ENCODE data around the gene LINGO1. TPM values are rescaled to one million over a fixed set of nuclear protein-coding genes. Genes with fewer than 3 reads are reported as not detected.

LINGO1 gene
- total RNA-seq, 4 donors from 2014 or later, result 0.09 to 1.2 (median 0.38) TPM; not detected in 1

DNA sequence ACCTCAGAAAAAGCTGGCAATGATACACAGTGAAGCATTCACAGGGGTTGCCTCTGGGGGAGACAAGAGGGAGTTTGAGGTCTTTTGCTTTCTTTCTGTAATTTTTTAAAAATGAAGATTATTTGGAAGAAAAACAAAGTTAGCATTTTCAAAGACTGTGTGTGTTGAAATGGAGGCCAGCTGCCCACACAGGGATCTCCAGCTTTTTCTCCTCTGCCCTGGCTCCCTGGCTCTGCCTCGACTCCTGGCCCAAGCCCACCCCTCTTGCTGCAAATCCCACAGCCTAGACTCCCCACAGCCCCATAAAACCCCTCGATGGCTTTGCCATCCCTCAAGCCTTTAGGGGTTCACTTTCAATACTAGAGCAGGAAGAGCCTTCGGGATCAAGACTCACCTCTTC lies 68.4 kb downstream of the LINGO1 start:
- Histone ChIP-seq H3K4me3 (no peak overlapping the region), H3K9me3 (no peaks in the 10 kb centered on the region), H3K4me1 (peaks cover 5 to 9% (median 9%) of the 10 kb centered on the region in 3 donors), H3K36me3 (no peaks in the 10 kb centered on the region), H3K27ac (no peak overlapping the region), H3K27me3 (no peaks in the 10 kb centered on the region)
- intact Hi-C loops (cut with DNase I), result no loop called here
- TF ChIP-seq, protein P1, sequence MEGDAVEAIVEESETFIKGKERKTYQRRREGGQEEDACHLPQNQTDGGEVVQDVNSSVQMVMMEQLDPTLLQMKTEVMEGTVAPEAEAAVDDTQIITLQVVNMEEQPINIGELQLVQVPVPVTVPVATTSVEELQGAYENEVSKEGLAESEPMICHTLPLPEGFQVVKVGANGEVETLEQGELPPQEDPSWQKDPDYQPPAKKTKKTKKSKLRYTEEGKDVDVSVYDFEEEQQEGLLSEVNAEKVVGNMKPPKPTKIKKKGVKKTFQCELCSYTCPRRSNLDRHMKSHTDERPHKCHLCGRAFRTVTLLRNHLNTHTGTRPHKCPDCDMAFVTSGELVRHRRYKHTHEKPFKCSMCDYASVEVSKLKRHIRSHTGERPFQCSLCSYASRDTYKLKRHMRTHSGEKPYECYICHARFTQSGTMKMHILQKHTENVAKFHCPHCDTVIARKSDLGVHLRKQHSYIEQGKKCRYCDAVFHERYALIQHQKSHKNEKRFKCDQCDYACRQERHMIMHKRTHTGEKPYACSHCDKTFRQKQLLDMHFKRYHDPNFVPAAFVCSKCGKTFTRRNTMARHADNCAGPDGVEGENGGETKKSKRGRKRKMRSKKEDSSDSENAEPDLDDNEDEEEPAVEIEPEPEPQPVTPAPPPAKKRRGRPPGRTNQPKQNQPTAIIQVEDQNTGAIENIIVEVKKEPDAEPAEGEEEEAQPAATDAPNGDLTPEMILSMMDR (IDR thresholded peaks at IDR 0.05), result no peak
- TF ChIP-seq POLR2A (IDR thresholded peaks at IDR 0.05), result no peak
- DNase-seq, result no peak
- 20 to 51% methylated on average over 1 to 2 of the region's 3 CpGs for WGBS, 2 donors

DNA sequence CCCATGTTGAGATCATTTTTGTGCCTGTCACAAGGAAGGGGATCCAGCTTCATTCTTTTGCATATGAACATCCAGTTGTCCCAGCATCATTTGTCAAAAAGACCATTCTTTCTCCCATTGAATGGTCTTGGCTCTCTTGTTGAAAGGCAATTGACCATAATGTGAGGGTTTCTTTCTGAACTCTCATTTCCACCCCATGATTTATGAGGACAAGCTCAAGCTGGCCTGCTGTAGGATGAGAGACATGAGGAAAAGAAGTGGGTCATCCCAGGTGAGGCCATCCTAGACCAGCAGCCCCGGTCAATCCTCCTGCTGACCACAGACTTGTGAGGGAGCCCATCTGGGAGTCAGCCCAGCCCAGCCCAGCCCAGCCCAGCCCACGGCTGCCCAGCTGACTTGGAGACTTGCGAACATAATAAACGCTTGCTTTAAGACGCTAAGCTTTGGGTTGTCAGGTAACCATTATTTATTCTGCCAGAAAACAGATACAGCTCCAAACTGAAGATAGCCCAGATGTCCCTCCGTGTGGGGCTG lies 69.0 kb downstream of the LINGO1 start:
- DNase-seq, result no peak
- intact Hi-C loops (cut with DNase I), result no loop called here
- Histone ChIP-seq H3K9me3 (no peaks in the 10 kb centered on the region), H3K27me3 (no peaks in the 10 kb centered on the region), H3K4me1 (peaks cover 0 to 3% (median 3%) of the 10 kb centered on the region in 3 donors), H3K36me3 (no peaks in the 10 kb centered on the region), H3K27ac (no peak overlapping the region), H3K4me3 (no peak overlapping the region)
- 22 to 52% methylated on average over 3 to 5 of the region's 6 CpGs for WGBS, 2 donors
- TF ChIP-seq, protein P1 (IDR thresholded peaks at IDR 0.05), result no peak
- TF ChIP-seq POLR2A (IDR thresholded peaks at IDR 0.05), result no peak

Other genes starting within 250 kb of the LINGO1 start
- 10 to 100 TPM in 3 of 4 donors, 1 to 10 TPM in 1; 8.6 to 47.3 (median 14.0) TPM for gene PEAK1, start 212.8 kb downstream of the LINGO1 start, total RNA-seq
- 10 to 100 TPM in 3 of 4 donors, 1 to 10 TPM in 1; 7.9 to 22.7 (median 12.9) TPM for gene HMG20A, start 212.0 kb downstream of the LINGO1 start, total RNA-seq